K562 (cell line): Measurements from ENCODE around the gene GDF11. TPM values are rescaled to one million over a fixed set of nuclear protein-coding genes. Genes with fewer than 3 reads are reported as not detected.

Source experiments
- ATAC-seq: fragments of 200-7000 bp; cut with Tn5 transposase; 3 replicates; pipeline ENCODE4 v1.9.1; 2020; ENCODE audit warnings: moderate library complexity
- BruUV-seq: library from RNA; stranded (reverse); fragments of 400-500 nt; replicated peaks from 2 replicates; lab custom pipeline; 2021; lab: Mats Ljungman, UMichigan
- CTCF ChIA-PET: fragments of 300-600 bp; formaldehyde crosslinking; extraction: SDS; loops from one replicate; lab custom pipeline; 2021; ENCODE audit warnings: low intra/inter-chr PET ratio; lab: Yijun Ruan, JAX
- POLR2A ChIA-PET: fragments of 300-600, 350-650 bp; sonication (Branson Sonifier 250); formaldehyde crosslinking; extraction: SDS; loops from one replicate; lab custom pipeline; 2021; ENCODE audit warnings: antibody characterized with exemption, inconsistent platforms; lab: Yijun Ruan, JAX
- DNase-seq, 4 experiments: peaks; one replicate each; pipeline versions ENCODE4 v3.0.0 to v3.0.0-alpha.2; 2011 to 2018; ENCODE audit warnings: low spot score in 3 of 4, mixed read lengths in 3 of 4; ENCODE audit errors: extremely low read depth in 1 of 4
- FAIRE-seq: peaks from 2 replicates; lab custom pipeline; 2011; peaks lifted over from hg19 to GRCh38; lab: Jason Lieb, UNC
- H2AFZ ChIP-seq: 2 replicates; pipeline ENCODE4 v1.6.0; 2011; ENCODE audit warnings: low read depth, low read length, control low read depth, inconsistent platforms
- H3K27ac ChIP-seq: fragments of 200-600 bp; 3 replicates; pipeline ENCODE4 v1.8.0; 2011; ENCODE audit warnings: low read depth, mild to moderate bottlenecking, control low read depth, inconsistent platforms, low read length, moderate library complexity, mixed read lengths; ENCODE audit errors: extremely low read depth
- H3K27me3 ChIP-seq, 2 experiments: fragments of 300-600 bp in 1 of 2; 2 replicates in 1 of 2; 3 replicates in 1 of 2; pipeline versions ENCODE4 v1.6.0 to v1.8.0; 2011; ENCODE audit warnings: inconsistent platforms in 2 of 2, low read length in 2 of 2, mild to moderate bottlenecking in 1 of 2, mixed read lengths in 1 of 2, moderate library complexity in 1 of 2; ENCODE audit not compliant: control insufficient read depth in 2 of 2, insufficient read depth in 2 of 2
- H3K36me3 ChIP-seq: fragments of 300-600 bp; 3 replicates; pipeline ENCODE4 v1.8.0; 2011; ENCODE audit warnings: mild to moderate bottlenecking, low read length, inconsistent platforms; ENCODE audit not compliant: control insufficient read depth, insufficient read depth
- H3K4me1 ChIP-seq, 2 experiments: fragments of 200-600 bp in 1 of 2; replicated peaks in 1 of 2; 2 replicates in 1 of 2; 3 replicates in 1 of 2; pipeline versions ENCODE4 v1.5.1 to v1.8.0; 2011; ENCODE audit warnings: inconsistent platforms in 2 of 2, low read length in 2 of 2, mild to moderate bottlenecking in 1 of 2, mixed read lengths in 1 of 2, moderate library complexity in 1 of 2; ENCODE audit not compliant: control insufficient read depth in 2 of 2, insufficient read depth in 2 of 2
- H3K4me2 ChIP-seq: 2 replicates; pipeline ENCODE4 v1.6.1; 2011; ENCODE audit warnings: low read length, control low read depth, inconsistent platforms, mixed read lengths; ENCODE audit not compliant: insufficient read depth
- H3K4me3 ChIP-seq: fragments of 200-600 bp; sonication (generic), shearing (Covaris generic); 2 replicates; pipeline ENCODE4 v1.5.1; 2016; ENCODE audit warnings: control low read depth, inconsistent platforms
- H3K79me2 ChIP-seq: fragments of 200-600 bp; 3 replicates; pipeline ENCODE4 v1.8.0; 2011; ENCODE audit warnings: low read length, inconsistent platforms; ENCODE audit not compliant: control insufficient read depth, insufficient read depth
- H3K9ac ChIP-seq, 2 experiments: 2 replicates each; pipeline versions ENCODE4 v1.6.0 to v1.6.1; 2011; ENCODE audit warnings: low read depth in 2 of 2, low read length in 2 of 2, control low read depth in 1 of 2, inconsistent platforms in 1 of 2, mild to moderate bottlenecking in 1 of 2, mixed read lengths in 1 of 2; ENCODE audit not compliant: insufficient read depth in 1 of 2
- H3K9me1 ChIP-seq: one replicate; pipeline ENCODE4 v1.6.0; 2011; ENCODE audit warnings: inconsistent platforms, mild to moderate bottlenecking, low read length, moderate library complexity; ENCODE audit not compliant: control insufficient read depth, insufficient read depth
- H3K9me3 ChIP-seq: replicated peaks from 2 replicates; pipeline ENCODE4 v1.5.1; 2011; ENCODE audit warnings: low read depth, low read length, inconsistent platforms; ENCODE audit not compliant: control insufficient read depth, insufficient read depth
- H4K20me1 ChIP-seq: replicated peaks from 2 replicates; pipeline ENCODE4 v1.6.1; 2011; ENCODE audit warnings: low read length, inconsistent platforms, mixed read lengths; ENCODE audit not compliant: control insufficient read depth, insufficient read depth
- CBFA2T3 ChIP-seq: fragments of 450-650 bp; IDR thresholded peaks from 2 replicates; pipeline ENCODE4 v1.6.1; 2017
- CCAR2 ChIP-seq: fragments of 200-400 bp; formaldehyde crosslinking; IDR thresholded peaks from 2 replicates; pipeline ENCODE4 v1.6.1; 2017; ENCODE audit warnings: mild to moderate bottlenecking, low read depth, low read length
- ESRRB ChIP-seq: fragments of 250-450 bp; sonication (Bioruptor Pico); IDR thresholded peaks from 2 replicates; pipeline ENCODE4 v1.5.0; 2020; ENCODE audit warnings: mild to moderate bottlenecking, moderate library complexity, borderline replicate concordance
- LEF1 ChIP-seq: fragments of 450-650 bp; IDR thresholded peaks from 2 replicates; pipeline ENCODE4 v1.6.1; 2016; ENCODE audit warnings: mild to moderate bottlenecking
- MEF2A ChIP-seq: IDR thresholded peaks from 2 replicates; pipeline ENCODE4 v1.6.1; 2011; ENCODE audit warnings: low read depth, mild to moderate bottlenecking, low read length, moderate library complexity; ENCODE audit not compliant: control insufficient read depth
- PYGO2 ChIP-seq: fragments of 450-650 bp; IDR thresholded peaks from 2 replicates; pipeline ENCODE4 v1.6.1; 2016; ENCODE audit warnings: mild to moderate bottlenecking, missing genetic modification characterization, moderate library complexity, missing compliant biosample characterization
- RBM14 ChIP-seq: fragments of 200-400 bp; formaldehyde crosslinking; IDR thresholded peaks from 2 replicates; pipeline ENCODE4 v1.6.1; 2018; ENCODE audit warnings: low read depth, mild to moderate bottlenecking, low read length, moderate library complexity, borderline replicate concordance; ENCODE audit not compliant: insufficient read depth
- SIN3B ChIP-seq: fragments of 450-650 bp; IDR thresholded peaks from 2 replicates; pipeline ENCODE4 v1.6.1; 2017; ENCODE audit warnings: low read depth, mild to moderate bottlenecking, moderate library complexity
- SMARCB1 ChIP-seq: IDR thresholded peaks from 2 replicates; pipeline ENCODE4 v1.6.1; 2011; ENCODE audit warnings: improper control_type of control experiment, low read depth; ENCODE audit not compliant: insufficient read length
- TOE1 ChIP-seq, 2 experiments: fragments of 450-650 bp in 1 of 2; sonication (generic) in 1 of 2; formaldehyde crosslinking in 1 of 2; IDR thresholded peaks; 2 replicates each; pipeline versions ENCODE4 v1.7.1 to v1.8.0; 2016 to 2022; ENCODE audit warnings: borderline replicate concordance in 2 of 2, mild to moderate bottlenecking in 2 of 2, antibody characterized with exemption in 1 of 2, inconsistent platforms in 1 of 2, low read depth in 1 of 2, missing genetic modification reagents in 1 of 2, moderate library complexity in 1 of 2
- ZEB2 ChIP-seq: fragments of 450-650 bp; IDR thresholded peaks from 2 replicates; pipeline ENCODE4 v1.6.1; 2016
- ZNF384 ChIP-seq: IDR thresholded peaks from 2 replicates; pipeline ENCODE4 v1.6.1; 2012; ENCODE audit warnings: low read depth, low read length, improper control_type of control experiment
- ZNF707 ChIP-seq: fragments of 250-450 bp; sonication (Bioruptor Pico); conservative IDR thresholded peaks from 2 replicates; pipeline ENCODE4 v1.8.0; 2022; ENCODE audit warnings: inconsistent platforms, mild to moderate bottlenecking, moderate library complexity
- WGBS: fragments of 100-300 bp; shearing (Covaris generic); methylation state at CpG from one replicate; pipeline ENCODE4 v1.1.6; 2016; ENCODE audit warnings: low coverage, mixed read lengths; ENCODE audit not compliant: insufficient coverage; ENCODE audit errors: missing lambda C conversion rate; 5-methylcytosine and 5-hydroxymethylcytosine counted together
- in situ Hi-C: fragments of 300-500 bp; cut with MboI; formaldehyde crosslinking; loops from 4 replicates; pipeline ENCODE4 v1.15.0; 2018; ENCODE audit warnings: inconsistent platforms, mixed read lengths
- intact Hi-C: fragments of 100-400 bp; cut with micrococcal nuclease; formaldehyde crosslinking; loops from 2 replicates; pipeline ENCODE4 v1.14.2; 2022
- polyA plus RNA-seq, 8 experiments: library from polyadenylated mRNA; depleted of rRNA in 4 of 8; stranded (reverse) in 5 of 8; unstranded in 3 of 8; fragments of >200 nt; fragmentation: Nextera tagmentation in 2 of 8; fragmentation: Illumina TruSeq in 1 of 8; extraction: Ambion mirVana in 2 of 8; extraction: Trizol in 1 of 8; gene quantifications; 2 replicates each; pipeline versions ENCODE4 v1.2.1 to v1.2.3, GENCODE V29; 2011 to 2014; ENCODE audit warnings: inconsistent platforms in 1 of 8, missing spikeins in 1 of 8
- total RNA-seq, 7 experiments: library from RNA; depleted of rRNA in 6 of 7; stranded (reverse); fragments of >200 nt in 6 of 7; fragmentation: Illumina TruSeq in 2 of 7; extraction: Trizol in 2 of 7; gene quantifications; 2 replicates each; pipeline versions ENCODE4 v1.2.1 to v1.2.3, GENCODE V29; 2011 to 2021; ENCODE audit warnings: low replicate concordance in 1 of 7
- TF ChIP-seq, protein P1 (sequence below): fragments of 450-650 bp; formaldehyde crosslinking; IDR thresholded peaks from 2 replicates; pipeline ENCODE4 v1.4.0; 2022; ENCODE audit warnings: missing genetic modification characterization
- TF ChIP-seq, protein P2 (sequence below): fragments of 450-650 bp; IDR thresholded peaks from 2 replicates; pipeline ENCODE4 v1.6.1; 2016; ENCODE audit warnings: antibody characterized with exemption
- TF ChIP-seq, protein P3 (sequence below): fragments of 200-400 bp; formaldehyde crosslinking; IDR thresholded peaks from 2 replicates; pipeline ENCODE4 v1.6.1; 2017; ENCODE audit warnings: mild to moderate bottlenecking, low read depth, low read length, moderate library complexity

GDF11 gene
- total and polyA plus RNA-seq, 9 of the 15 experiments (the other 6 are each of a cell fraction or from before 2014, with no cell fraction given): 1.4 to 15.7 (median 4.8) TPM

DNA sequence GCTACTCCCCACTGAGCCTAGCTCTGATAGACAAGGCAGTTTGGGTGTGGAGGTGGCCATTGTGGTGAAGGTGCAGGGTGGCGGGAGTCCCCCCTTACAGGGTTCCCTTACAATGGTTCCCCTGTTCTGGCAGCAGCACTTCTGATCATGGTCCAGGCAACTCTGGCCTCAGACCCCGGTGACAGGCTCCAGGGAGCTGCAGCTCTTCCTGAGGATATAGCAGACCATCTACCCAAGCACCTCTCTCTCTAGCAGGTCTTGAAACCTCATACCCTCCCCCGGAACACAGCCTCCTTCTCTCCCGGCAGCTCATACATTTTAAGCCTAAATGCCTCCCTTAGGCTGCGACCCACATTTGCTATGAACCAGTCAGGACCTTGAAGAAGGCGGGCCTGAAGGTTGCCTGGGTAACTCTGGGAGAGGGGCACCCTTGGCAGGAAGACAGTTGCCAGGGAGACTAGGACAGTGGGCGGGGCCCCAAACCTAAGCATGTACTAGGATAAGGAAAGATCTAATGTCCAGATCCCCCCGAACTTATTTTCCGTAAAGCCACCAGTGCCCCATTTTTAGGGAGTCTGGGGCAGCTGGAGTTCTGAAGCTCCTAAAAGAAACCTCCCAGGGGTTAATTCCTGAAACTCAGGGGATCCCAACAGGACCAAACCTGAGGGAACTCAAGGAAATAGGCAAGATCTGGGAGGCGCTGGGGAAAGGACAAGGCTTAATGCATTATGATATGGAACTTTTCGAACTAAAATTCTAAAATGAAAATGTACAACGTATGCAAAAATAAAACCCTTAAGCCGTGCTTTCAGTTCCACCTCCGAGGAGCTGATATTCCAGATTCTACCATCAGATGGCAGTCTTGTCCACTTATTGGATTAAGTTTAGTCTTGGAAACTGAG, 4.5 kb upstream of the GDF11 start:
- ChIA-PET CTCF (interaction anchor here (0.6 to 2.2 kb wide), 14 partner anchors 9 to 551 kb away, joined by 3 to 20 read pairs (median 4); partner anchors contain the start of genes DNAJC14, RPS26 and SMARCC2), POLR2A (interaction anchor here (0.5 to 3.7 kb wide), 23 partner anchors 9 to 978 kb away, joined by 3 to 25 read pairs (median 3); partner anchors contain the start of genes CD63, ORMDL2, PYM1 and RAB5B)
- H3K79me2 ChIP-seq: peaks cover under 1% of the 10 kb centered on the region
- BruUV-seq: no TSS peak
- peak; percentile 93 for FAIRE-seq
- peak; percentile 57 to 85 (median 58) for DNase-seq
- H3K4me2 ChIP-seq: peak overlapping the region; percentile 70
- intact Hi-C loops (loop anchor here (1.0 to 5.0 kb wide), 5 partner anchors 59 to 551 kb away; partner anchors contain the start of gene RPS26), in situ Hi-C loops (loop anchor here (5.0 kb wide), 2 partner anchors 204 to 294 kb away; no protein-coding TSS in a partner anchor)
- H3K27ac ChIP-seq: peak overlapping the region; percentile 27
- H3K4me1 ChIP-seq: peaks cover 21 to 24% of the 10 kb centered on the region in 2 experiments
- no peaks in the 10 kb centered on the region; the same call in 1 of the 2 replicates for H3K9me3 ChIP-seq
- no peaks in the 10 kb centered on the region for H3K36me3 ChIP-seq
- H3K4me3 ChIP-seq: peak overlapping the region; percentile 35
- H2AFZ ChIP-seq: peak overlapping the region; percentile 95
- peak; percentile 74 for ATAC-seq
- WGBS: 8% methylated on average over 14 of the region's 14 CpGs
- no peaks in the 10 kb centered on the region for H3K9me1 ChIP-seq
- H4K20me1 ChIP-seq: no peaks in the 10 kb centered on the region
- no peaks in the 10 kb centered on the region for H3K27me3 ChIP-seq
- H3K9ac ChIP-seq: peak overlapping the region; percentile 3 to 44; a peak in 3 of 4 replicates
- TF ChIP-seq SMARCB1 (no peak), ESRRB (CRISPR knock-in tag) (no peak), CBFA2T3 (no peak), CCAR2 (no peak), TOE1 (IDR thresholded peaks at IDR 0.05; ENCODE audit: borderline replicate concordance) (no peak), TOE1 (CRISPR knock-in tag; IDR thresholded peaks at IDR 0.05; ENCODE audit: borderline replicate concordance, low read depth) (no peak), ZEB2 (no peak), ZNF384 (no peak), SIN3B (0 out of 2 replicates have a peak, but pooled peaks have one; percentile 26), PYGO2 (tag) (no peak), MEF2A (no peak), RBM14 (no peak), ZNF707 (CRISPR knock-in tag) (no peak), LEF1 (no peak)
- TF ChIP-seq, protein P1, sequence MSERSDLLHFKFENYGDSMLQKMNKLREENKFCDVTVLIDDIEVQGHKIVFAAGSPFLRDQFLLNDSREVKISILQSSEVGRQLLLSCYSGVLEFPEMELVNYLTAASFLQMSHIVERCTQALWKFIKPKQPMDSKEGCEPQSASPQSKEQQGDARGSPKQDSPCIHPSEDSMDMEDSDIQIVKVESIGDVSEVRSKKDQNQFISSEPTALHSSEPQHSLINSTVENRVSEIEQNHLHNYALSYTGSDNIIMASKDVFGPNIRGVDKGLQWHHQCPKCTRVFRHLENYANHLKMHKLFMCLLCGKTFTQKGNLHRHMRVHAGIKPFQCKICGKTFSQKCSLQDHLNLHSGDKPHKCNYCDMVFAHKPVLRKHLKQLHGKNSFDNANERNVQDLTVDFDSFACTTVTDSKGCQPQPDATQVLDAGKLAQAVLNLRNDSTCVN: no peak
- TF ChIP-seq, protein P2, sequence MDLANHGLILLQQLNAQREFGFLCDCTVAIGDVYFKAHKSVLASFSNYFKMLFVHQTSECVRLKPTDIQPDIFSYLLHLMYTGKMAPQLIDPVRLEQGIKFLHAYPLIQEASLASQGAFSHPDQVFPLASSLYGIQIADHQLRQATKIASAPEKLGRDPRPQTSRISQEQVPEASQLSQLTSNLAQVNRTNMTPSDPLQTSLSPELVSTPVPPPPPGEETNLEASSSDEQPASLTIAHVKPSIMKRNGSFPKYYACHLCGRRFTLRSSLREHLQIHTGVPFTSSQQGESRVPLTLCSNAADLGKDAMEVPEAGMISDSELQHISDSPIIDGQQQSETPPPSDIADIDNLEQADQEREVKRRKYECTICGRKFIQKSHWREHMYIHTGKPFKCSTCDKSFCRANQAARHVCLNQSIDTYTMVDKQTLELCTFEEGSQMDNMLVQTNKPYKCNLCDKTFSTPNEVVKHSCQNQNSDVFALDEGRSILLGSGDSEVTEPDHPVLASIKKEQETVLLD: no peak
- TF ChIP-seq, protein P3, sequence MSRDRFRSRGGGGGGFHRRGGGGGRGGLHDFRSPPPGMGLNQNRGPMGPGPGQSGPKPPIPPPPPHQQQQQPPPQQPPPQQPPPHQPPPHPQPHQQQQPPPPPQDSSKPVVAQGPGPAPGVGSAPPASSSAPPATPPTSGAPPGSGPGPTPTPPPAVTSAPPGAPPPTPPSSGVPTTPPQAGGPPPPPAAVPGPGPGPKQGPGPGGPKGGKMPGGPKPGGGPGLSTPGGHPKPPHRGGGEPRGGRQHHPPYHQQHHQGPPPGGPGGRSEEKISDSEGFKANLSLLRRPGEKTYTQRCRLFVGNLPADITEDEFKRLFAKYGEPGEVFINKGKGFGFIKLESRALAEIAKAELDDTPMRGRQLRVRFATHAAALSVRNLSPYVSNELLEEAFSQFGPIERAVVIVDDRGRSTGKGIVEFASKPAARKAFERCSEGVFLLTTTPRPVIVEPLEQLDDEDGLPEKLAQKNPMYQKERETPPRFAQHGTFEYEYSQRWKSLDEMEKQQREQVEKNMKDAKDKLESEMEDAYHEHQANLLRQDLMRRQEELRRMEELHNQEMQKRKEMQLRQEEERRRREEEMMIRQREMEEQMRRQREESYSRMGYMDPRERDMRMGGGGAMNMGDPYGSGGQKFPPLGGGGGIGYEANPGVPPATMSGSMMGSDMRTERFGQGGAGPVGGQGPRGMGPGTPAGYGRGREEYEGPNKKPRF: no peak
